ENCODE measurements around the gene SLC4A5. TPM values are rescaled to one million over a fixed set of nuclear protein-coding genes. Genes with fewer than 3 reads are reported as not detected.
A peak's percentile ranks its signal among the peaks of the same experiment; 100 is the strongest.

SLC4A5 gene
- total RNA-seq, 1 donor from 2014 or later = 0.43 TPM

- no peak for DNase-seq (ENCODE audit: low read depth)
Observed at GRCh38 chr2:74278694-74279093, 64.5 kb downstream of the SLC4A5 start.

GRCh38 chr2:74278176-74278575 lies 65.0 kb downstream of the SLC4A5 start:
- DNase-seq (ENCODE audit: low read depth) = peak; percentile 6

GRCh38 chr2:74275228-74275627 lies 68.0 kb downstream of the SLC4A5 start:
- DNase-seq (ENCODE audit: low read depth) = no peak

GRCh38 chr2:74269667-74270066 lies 73.5 kb downstream of the SLC4A5 start:
- no peak for DNase-seq (ENCODE audit: low read depth)

- DNase-seq (ENCODE audit: low read depth) = no peak
Observed at GRCh38 chr2:74267068-74267467, 76.1 kb downstream of the SLC4A5 start.

GRCh38 chr2:74264281-74264680 lies 78.9 kb downstream of the SLC4A5 start:
- peak; percentile 28 for DNase-seq (ENCODE audit: low read depth)

GRCh38 chr2:74262681-74263080 lies 80.5 kb downstream of the SLC4A5 start:
- no peak for DNase-seq (ENCODE audit: low read depth)

GRCh38 chr2:74261204-74261864 lies 81.9 kb downstream of the SLC4A5 start:
- peak; percentile 64 for DNase-seq (ENCODE audit: low read depth)

- DNase-seq (ENCODE audit: low read depth) = no peak
Observed at GRCh38 chr2:74260495-74260894, 82.7 kb downstream of the SLC4A5 start.

- no peak for DNase-seq (ENCODE audit: low read depth)
Observed at GRCh38 chr2:74259733-74260132, 83.5 kb downstream of the SLC4A5 start.

GRCh38 chr2:74259191-74259590 lies 84.0 kb downstream of the SLC4A5 start:
- DNase-seq (ENCODE audit: low read depth) = peak; percentile 24

GRCh38 chr2:74255660-74256213 lies 87.5 kb downstream of the SLC4A5 start:
- DNase-seq (ENCODE audit: low read depth) = no peak

- DNase-seq (ENCODE audit: low read depth) = no peak
Observed at GRCh38 chr2:74253971-74254310, 89.3 kb downstream of the SLC4A5 start.

- DNase-seq (ENCODE audit: low read depth) = no peak
Observed at GRCh38 chr2:74253306-74253970, 89.8 kb downstream of the SLC4A5 start.

- DNase-seq (ENCODE audit: low read depth) = no peak
Observed at GRCh38 chr2:74252862-74253261, 90.4 kb downstream of the SLC4A5 start.

GRCh38 chr2:74252036-74252435 lies 91.2 kb downstream of the SLC4A5 start:
- no peak for DNase-seq (ENCODE audit: low read depth)

- peak; percentile 44 for DNase-seq (ENCODE audit: low read depth)
Observed at GRCh38 chr2:74250189-74250631, 93.0 kb downstream of the SLC4A5 start.

GRCh38 chr2:74249406-74250122 lies 93.7 kb downstream of the SLC4A5 start:
- peak; percentile 77 for DNase-seq (ENCODE audit: low read depth)

GRCh38 chr2:74246496-74247195 lies 96.6 kb downstream of the SLC4A5 start:
- DNase-seq (ENCODE audit: low read depth) = no peak

- no peak for DNase-seq (ENCODE audit: low read depth)
Observed at GRCh38 chr2:74244286-74244685, 98.9 kb downstream of the SLC4A5 start.

- peak; percentile 17 for DNase-seq (ENCODE audit: low read depth)
Observed at GRCh38 chr2:74242354-74243071, 100.7 kb downstream of the SLC4A5 start.
